A673 (cell line): ENCODE results near the gene LTC4S. TPM values are rescaled to one million over a fixed set of nuclear protein-coding genes. Genes with fewer than 3 reads are reported as not detected.
A peak's percentile ranks its signal among the peaks of the same experiment; 100 is the strongest.

ENCODE experiments used
- BruUV-seq: library from RNA; stranded (reverse); fragments of 400-500 nt; replicated peaks from 2 replicates; lab custom pipeline; 2021; lab: Mats Ljungman, UMichigan
- CTCF ChIA-PET: fragments of 300-600 bp; sonication (Branson Sonifier 250); formaldehyde crosslinking; loops from one replicate; lab custom pipeline; 2022; ENCODE audit warnings: antibody characterized with exemption; lab: Charles Lee
- POLR2A ChIA-PET: fragments of 300-600 bp; sonication (Branson Sonifier 250); formaldehyde crosslinking; loops from one replicate; lab custom pipeline; 2022; ENCODE audit warnings: antibody characterized with exemption; ENCODE audit not compliant: low non-redundant PET; lab: Charles Lee
- DNase-seq: peaks from one replicate; pipeline ENCODE4 v3.0.0-alpha.2; 2015; ENCODE audit warnings: low spot score
- H3K27ac ChIP-seq: fragments of 200-600 bp; sonication (generic); 2 replicates; pipeline ENCODE4 v1.5.1; 2016; ENCODE audit warnings: mixed run types, low read depth, mild to moderate bottlenecking, mixed read lengths, antibody characterized with exemption, low read length; ENCODE audit not compliant: poor library complexity, severe bottlenecking
- H3K27me3 ChIP-seq: fragments of 200-600 bp; sonication (generic); replicated peaks from 2 replicates; pipeline ENCODE4 v1.6.1; 2017; ENCODE audit warnings: mixed run types, low read depth, mild to moderate bottlenecking, mixed read lengths, antibody characterized with exemption, low read length; ENCODE audit not compliant: insufficient read depth, poor library complexity
- H3K36me3 ChIP-seq: fragments of 200-600 bp; sonication (generic); 2 replicates; pipeline ENCODE4 v1.6.1; 2016; ENCODE audit warnings: mixed run types, mild to moderate bottlenecking, mixed read lengths, antibody characterized with exemption, low read length; ENCODE audit not compliant: insufficient read depth, poor library complexity, severe bottlenecking
- H3K4me1 ChIP-seq: fragments of 200-600 bp; sonication (generic); 2 replicates; pipeline ENCODE4 v1.6.1; 2017; ENCODE audit warnings: mixed run types, mild to moderate bottlenecking, mixed read lengths, antibody characterized with exemption, low read length; ENCODE audit not compliant: insufficient read depth, poor library complexity, severe bottlenecking
- H3K4me3 ChIP-seq: fragments of 200-600 bp; sonication (generic); 2 replicates; pipeline ENCODE4 v1.5.1; 2016; ENCODE audit warnings: low read depth, mixed run types, mild to moderate bottlenecking, mixed read lengths, low read length; ENCODE audit not compliant: poor library complexity, severe bottlenecking
- H3K9me3 ChIP-seq: fragments of 200-600 bp; sonication (generic); 2 replicates; pipeline ENCODE4 v1.6.1; 2016; ENCODE audit warnings: mixed run types, low read depth, mild to moderate bottlenecking, mixed read lengths, antibody characterized with exemption, low read length; ENCODE audit not compliant: poor library complexity, severe bottlenecking
- CTCF ChIP-seq: fragments of 300-800, 200-600 bp; sonication (generic); conservative IDR thresholded peaks from 2 replicates; pipeline ENCODE4 v1.5.1; 2017; ENCODE audit warnings: low read depth, mild to moderate bottlenecking, antibody characterized with exemption, low read length, moderate library complexity, mixed read lengths
- EZH2 ChIP-seq: fragments of 200-600 bp; sonication (generic); IDR thresholded peaks from 2 replicates; pipeline ENCODE4 v1.6.1; 2017; ENCODE audit warnings: borderline replicate concordance, low read depth, mild to moderate bottlenecking, mixed read lengths, antibody characterized with exemption, low read length; ENCODE audit not compliant: poor library complexity, severe bottlenecking
- intact Hi-C: fragments of 100-400 bp; cut with micrococcal nuclease; formaldehyde crosslinking; loops from one replicate; pipeline ENCODE4 v1.10.0; 2022; ENCODE audit not compliant: unreplicated experiment
- total RNA-seq: library from RNA; stranded (reverse); gene quantifications from 2 replicates; pipeline ENCODE4 v1.2.3, GENCODE V29; 2021

Gene LTC4S
- total RNA-seq, 1 experiment from 2014 or later = 0.58 TPM

GRCh38 chr5:179817890-179818745, 24.3 kb downstream of the LTC4S start:
- Histone ChIP-seq H3K9me3 (no peaks in the 10 kb centered on the region), H3K4me3 (no peak overlapping the region), H3K27me3 (no peaks in the 10 kb centered on the region), H3K27ac (peak overlapping the region; percentile 93), H3K36me3 (peaks cover 8% of the 10 kb centered on the region), H3K4me1 (peaks cover 16% of the 10 kb centered on the region)
- DNase-seq = no peak
- intact Hi-C loops = no loop called here
- no peak for TF ChIP-seq CTCF
- no peak for TF ChIP-seq EZH2
- BruUV-seq = no TSS peak
- CTCF ChIA-PET = no interaction called here
- POLR2A ChIA-PET = interaction anchor here (0.6 kb wide), 1 partner anchor 12 kb away, joined by 3 read pairs; no protein-coding TSS in a partner anchor

- peaks cover 10% of the 10 kb centered on the region for H3K36me3 ChIP-seq
- H3K4me3 ChIP-seq = no peak overlapping the region
- intact Hi-C loops = no loop called here
- H3K27ac ChIP-seq = peak overlapping the region; percentile 93
- no TSS peak for BruUV-seq
- ChIA-PET CTCF (no interaction called here), POLR2A (no interaction called here)
- no peaks in the 10 kb centered on the region for H3K9me3 ChIP-seq
- H3K4me1 ChIP-seq = peaks cover 16% of the 10 kb centered on the region
- H3K27me3 ChIP-seq = no peaks in the 10 kb centered on the region
- no peak for TF ChIP-seq CTCF
- no peak for TF ChIP-seq EZH2
- no peak for DNase-seq
Observed at GRCh38 chr5:179818746-179819295, 25.0 kb downstream of the LTC4S start.

GRCh38 chr5:179819296-179820126, 25.7 kb downstream of the LTC4S start:
- Histone ChIP-seq H3K4me1 (peaks cover 16% of the 10 kb centered on the region), H3K9me3 (no peaks in the 10 kb centered on the region), H3K4me3 (no peak overlapping the region), H3K27me3 (no peaks in the 10 kb centered on the region), H3K27ac (peak overlapping the region; percentile 93), H3K36me3 (peaks cover 17% of the 10 kb centered on the region)
- no TSS peak for BruUV-seq
- intact Hi-C loops = loop anchor here (5.0 kb wide), 1 partner anchor 88 kb away; the partner anchor contains the start of gene TBC1D9B
- CTCF ChIA-PET = no interaction called here
- DNase-seq = no peak
- no peak for TF ChIP-seq CTCF
- TF ChIP-seq EZH2 = no peak
- POLR2A ChIA-PET = no interaction called here
